IPS-NIHi7 (cell line): ENCODE measurements around the gene ZNF169.
"Not testable (repeated sequence)": the region's sequence is repeated elsewhere in the genome, so short reads cannot be mapped to it uniquely, and the experiment has no call there.

Source experiments
- DNase-seq: peaks from one replicate; pipeline ENCODE4 v3.0.0; 2012; ENCODE audit warnings: mixed read lengths; ENCODE audit errors: extremely low spot score

ZNF169 gene

DNA sequence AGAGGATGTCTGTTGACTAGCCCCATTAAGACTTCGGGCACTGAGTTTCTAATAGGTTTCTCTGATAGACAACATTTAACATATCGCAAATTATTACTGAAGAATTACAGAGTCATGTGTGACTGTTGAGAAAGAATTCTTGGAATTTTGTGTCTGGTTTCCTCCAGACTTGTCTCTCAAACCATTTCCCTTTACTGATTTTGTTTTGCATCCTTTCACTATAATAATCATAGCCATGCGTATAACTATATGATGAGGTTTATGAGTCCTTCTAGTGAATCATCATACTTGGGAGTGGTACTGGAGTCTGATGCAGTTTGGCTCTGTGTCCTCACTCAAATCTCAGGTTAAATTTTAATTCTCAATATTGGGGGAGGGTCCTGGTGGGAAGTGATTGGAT lies 27.0 kb downstream of the ZNF169 start:
- no peak for DNase-seq

DNA sequence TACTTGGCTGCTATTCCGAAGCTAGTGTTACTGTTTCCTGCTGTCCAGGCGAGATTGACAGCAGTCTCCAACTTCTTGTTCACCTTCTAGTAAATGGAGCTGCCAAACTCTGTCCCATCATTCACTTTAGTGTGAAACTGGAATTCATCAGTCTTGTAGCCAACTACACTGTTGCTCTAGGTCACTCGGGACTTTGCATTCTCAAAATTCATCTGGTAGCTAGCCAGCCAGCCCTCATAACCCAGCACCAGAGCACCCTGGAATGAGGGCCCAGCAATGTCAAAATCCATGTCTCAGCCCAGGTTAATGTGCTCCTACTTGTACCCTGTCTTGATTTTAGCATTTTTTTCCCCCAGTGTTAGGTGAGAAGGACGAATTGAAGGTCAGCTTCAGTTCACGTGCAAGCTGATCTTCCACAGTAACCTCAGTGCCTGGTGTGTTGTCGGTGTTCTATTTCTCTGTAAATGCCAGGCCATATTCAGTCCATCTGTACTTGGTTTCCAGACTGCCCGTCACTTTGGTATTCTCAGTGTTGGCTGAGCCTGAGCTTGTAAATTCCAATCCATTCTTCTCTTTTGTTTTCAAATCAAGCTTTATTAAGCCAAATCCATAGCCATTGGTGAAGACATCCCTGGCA lies 28.9 kb downstream of the ZNF169 start:
- DNase-seq, result no peak

DNA sequence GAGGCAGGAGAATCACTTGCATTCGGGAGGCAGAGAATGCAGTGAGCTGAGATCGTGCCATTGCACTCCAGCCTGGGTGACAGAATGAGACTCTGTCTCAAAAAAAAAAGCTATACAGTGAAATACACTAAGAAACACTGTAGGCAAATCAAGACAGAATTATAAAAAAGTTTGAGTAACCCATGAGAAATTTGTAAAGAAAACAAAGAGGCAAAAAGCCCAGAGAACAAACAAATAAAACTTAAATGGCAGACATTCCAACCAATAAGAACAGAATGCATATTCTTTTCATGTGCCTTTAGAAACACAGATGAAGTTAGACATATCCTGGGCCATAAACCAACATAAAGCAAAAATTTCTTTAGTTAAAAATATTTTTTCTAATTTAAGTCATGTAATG lies 30.6 kb downstream of the ZNF169 start:
- DNase-seq, result no peak

DNA sequence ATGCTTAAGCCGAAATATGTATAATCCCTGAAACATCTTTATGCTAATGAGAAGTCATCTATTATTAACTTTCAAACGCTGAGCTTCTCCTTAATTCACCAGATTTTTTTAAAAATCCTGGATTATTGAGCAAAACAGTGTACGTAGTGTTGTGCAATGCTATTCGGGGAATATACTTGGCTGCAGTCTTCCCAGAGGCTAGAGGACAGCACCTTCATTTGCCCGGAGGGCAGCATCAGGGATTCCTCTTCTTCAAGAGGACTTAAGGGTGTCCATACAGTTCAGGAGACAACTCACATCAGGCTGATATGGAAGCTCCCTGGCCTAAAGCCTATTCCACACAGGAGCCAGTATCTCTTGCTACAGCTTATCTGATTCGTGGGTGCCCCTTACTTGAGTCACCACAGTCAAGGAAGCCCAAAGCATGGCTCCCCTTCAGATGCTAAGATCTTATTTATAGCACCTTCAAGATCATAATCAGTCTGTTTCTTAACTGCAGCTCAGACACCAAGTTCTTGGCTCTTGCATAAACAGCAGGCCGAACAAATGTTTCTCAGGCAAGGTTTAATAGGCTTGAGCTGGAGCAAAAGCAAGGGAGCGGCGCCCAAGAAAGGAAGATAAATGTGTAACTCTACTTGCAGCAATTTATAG lies 40.0 kb downstream of the ZNF169 start:
- DNase-seq, result no peak

DNA sequence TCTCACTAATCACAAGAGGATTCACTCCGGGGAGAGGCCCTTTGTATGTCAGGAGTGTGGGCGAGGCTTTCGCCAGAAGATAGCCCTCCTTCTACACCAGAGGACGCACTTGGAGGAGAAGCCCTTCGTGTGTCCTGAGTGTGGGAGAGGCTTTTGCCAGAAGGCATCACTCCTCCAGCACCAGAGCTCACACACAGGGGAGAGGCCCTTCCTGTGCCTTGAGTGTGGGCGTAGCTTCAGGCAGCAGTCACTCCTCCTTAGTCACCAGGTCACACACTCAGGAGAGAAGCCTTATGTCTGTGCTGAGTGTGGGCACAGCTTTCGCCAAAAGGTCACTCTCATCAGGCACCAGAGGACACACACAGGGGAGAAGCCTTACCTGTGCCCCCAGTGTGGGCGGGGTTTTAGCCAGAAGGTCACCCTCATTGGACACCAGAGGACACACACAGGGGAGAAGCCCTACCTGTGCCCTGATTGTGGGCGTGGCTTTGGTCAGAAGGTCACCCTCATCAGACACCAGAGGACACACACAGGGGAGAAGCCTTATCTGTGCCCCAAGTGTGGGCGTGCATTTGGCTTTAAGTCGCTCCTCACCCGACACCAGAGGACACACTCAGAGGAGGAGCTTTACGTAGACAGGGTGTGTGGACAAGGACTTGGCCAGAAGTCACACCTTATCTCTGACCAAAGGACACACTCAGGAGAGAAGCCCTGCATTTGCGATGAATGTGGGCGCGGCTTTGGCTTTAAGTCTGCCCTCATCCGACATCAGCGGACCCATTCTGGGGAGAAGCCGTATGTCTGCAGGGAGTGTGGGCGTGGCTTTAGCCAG lies 41.6 kb downstream of the ZNF169 start:
- no peak for DNase-seq

DNA sequence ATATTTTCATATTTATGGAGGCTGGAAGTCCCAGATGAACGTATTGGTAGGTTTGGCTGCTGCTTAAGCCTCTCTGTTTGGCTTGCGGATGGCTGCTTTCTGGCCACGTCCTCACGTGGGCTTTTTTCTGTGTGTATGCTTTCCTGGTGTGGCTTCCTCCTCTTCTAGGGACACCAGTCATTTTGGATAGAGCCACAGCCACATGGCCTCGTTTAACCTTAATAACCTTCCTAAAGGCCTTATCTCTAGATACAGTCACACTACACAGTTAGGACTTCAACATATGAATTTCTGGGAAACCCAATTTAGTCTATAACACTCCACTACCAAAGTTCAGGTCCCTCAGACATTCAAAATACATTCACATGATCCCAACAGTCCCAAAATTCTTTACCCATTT lies 42.5 kb downstream of the ZNF169 start:
- DNase-seq, result no peak

DNA sequence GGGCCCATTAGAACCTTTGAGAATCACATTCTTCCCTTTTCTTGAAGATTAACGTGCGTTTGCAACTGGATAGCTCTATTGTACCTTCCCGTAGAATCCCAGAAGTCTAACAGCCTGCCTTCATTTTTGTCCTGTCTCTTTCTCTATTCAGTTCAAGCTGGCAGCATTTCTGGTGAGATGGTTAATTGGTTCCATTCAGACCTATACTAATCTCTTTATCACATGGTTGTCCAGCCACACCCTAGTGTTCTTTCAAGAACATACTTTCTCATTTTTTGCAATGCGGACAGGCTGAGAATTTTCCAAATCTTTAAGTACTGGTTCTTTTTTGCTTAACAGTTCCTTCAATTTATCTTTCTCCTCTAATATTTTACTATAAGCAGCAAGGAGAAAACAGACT lies 43.3 kb downstream of the ZNF169 start:
- no peak for DNase-seq

DNA sequence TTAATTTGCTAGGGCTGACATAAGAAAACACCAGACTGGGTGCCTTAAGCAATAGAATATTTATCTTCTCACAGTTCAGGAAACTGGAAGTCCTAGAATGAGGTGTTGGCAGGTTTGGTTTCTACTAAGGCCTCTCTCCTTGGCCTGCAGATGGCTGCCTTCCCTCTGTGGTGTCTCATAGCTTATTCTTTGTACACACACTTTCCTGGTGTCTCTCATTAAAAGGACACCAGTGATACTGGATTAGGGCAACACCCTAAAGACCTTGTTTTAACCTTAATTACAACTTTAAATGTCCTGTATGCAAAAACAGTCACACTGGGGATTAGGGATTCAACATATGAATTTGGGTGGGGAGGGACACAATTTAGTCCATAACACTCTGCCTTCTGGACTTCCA lies 44.2 kb downstream of the ZNF169 start:
- no peak for DNase-seq

DNA sequence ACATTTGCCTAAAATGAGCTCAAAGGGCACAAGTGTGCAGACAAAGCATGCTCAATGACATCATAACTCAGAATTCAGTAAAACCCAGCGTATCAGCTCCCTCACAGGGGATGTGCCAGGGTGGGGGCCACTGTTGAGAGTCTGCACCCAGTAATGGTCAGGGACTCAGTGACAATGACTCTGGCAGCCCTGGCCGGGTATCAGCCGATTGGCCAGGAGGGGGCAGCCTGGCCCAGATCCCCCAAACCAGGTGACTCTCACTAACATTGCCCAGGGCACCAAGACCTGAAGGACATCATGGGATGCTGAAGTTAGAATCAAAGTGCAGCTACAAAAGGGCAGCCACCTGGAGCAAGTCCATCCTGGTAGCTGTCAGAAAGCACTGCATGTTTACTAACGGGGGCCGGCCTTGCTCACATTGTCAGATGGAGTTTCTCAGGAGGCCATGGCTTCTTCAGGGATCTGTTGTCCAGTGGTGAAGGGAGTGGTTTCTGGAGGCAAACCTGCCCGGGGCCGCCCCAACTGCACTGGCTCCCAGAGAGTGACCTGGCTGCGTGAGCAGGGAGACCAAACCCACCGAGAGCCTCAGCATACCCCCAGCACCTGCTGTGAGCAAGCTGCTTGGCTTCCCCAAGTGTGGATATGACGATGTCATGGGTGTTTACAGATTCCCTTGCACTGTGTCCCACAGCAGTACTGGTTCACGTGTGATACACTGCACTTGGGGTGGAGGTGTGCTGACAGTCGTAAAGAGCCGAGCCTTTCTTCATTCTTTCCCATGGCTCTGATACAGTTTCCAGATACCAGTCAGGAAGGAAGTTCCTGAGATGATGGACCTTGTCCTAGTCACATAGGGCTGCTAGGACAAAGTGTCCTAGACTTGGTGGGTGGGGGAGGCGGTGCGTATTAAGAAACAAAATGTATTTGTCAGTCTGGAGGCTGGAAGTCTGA lies 56.2 kb downstream of the ZNF169 start:
- not testable (repeated sequence) for DNase-seq

DNA sequence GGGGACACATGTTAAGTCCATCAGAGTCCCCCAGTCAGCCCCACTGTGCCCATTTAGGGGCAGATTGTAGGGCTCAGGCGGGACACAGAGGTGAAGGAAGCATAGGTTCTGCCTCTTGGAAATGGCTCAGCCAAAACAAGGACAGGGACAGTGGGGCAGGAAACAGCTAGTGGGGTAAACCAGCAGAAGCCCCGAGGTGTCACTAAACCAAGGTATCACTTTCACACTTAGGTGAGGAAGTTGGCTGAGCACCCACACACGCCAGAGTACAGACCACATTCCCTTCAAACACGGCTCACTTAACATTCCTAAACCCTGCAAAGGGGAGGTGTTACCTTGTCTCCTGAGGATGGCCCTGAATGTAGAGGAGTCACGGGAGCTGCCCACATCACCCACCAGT lies 57.1 kb downstream of the ZNF169 start:
- DNase-seq, result not testable (repeated sequence)

DNA sequence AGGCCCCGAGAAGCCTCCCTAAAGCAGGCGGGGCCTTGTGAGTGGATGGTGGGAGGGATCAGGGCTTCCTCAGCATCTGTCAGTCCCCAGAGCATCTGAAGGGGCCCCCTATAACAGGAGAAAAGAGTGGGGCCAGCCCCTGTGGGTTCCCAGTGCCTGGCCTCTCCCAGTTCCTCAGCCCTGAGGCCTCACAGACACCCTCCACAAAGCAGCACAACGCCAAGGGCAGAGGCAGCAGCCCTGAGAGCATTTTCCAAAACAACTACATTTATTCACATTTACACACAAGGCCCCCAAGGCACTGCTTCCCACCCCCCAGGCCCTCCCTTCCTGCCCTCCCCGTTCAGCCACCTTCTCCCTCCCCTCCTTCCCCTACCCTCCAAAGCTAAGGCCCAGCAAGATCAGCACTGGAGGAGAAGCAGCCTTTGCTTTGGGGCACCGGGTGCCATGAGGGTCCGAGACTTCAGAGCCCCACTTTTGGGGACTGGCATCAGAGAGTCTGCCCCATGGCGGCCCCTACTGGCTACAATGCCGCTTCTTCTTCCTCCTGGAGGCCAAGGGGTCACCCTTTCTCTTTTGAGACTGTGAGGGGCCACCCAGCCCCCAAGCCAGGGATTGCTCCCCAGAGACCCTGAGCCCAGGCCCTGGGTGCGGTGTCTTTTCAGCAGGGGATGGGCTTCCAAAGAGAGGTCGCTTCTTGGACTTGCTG lies 59.0 kb downstream of the ZNF169 start:
- not testable (repeated sequence) for DNase-seq

DNA sequence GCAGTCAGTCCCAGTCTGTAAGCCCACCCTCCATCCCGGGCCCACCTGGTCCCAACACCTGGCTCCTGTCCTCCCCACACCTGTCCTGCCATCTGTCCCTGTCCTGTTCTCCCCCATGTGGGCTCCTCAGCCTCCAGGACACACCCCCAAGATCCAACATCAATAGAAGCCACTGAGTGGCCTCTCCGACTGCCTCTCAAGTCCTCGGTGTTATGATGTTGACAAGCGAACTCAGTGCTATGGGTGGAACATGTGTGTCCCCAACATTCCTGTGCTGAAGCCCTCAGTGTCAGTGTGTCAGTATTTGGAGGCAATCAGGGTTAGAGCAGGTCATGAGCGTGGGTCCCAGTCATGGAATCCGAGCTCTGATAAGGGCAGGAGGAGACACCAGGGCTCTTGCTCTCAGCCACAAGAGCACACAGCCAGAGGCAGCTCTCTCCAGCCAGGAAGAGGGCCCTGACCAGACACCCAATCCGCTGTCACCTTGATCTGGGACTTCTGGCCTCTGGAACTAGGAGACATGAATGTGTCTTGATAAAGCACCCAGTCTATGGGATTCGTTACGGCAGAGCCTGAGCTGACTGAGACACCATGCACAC lies 63.3 kb downstream of the ZNF169 start:
- peak; percentile 0 for DNase-seq

DNA sequence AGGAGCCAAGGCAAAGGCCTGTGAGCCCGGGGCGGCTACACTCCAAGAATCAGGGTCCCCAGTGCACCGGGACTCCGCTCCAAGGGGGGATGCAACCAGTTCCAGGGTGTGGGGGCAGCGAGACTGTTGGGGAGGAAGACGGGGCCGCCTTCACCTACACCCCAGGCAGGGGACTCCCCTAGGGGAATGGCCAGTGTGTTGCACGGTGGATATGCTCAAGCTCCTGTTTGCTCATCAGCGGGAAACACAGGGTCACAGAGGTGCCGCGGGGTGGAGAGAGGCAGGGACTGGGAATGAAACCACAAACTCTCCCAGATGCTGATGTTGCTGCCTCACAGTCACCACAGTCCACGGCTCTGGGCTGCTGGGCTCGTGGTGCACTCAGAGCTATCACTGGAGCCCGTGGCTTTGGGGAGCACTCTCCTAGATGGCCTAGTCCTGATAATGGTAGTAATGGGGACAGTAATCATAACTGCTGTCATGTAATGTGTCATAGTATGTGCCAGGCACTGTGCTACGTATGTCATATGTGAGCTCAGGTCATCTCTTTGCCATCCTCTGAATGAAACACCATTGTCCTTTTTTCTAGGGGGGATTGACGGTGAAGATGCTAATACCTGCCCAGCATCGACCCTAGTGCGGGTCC lies 64.2 kb downstream of the ZNF169 start:
- DNase-seq, result not testable (repeated sequence)

DNA sequence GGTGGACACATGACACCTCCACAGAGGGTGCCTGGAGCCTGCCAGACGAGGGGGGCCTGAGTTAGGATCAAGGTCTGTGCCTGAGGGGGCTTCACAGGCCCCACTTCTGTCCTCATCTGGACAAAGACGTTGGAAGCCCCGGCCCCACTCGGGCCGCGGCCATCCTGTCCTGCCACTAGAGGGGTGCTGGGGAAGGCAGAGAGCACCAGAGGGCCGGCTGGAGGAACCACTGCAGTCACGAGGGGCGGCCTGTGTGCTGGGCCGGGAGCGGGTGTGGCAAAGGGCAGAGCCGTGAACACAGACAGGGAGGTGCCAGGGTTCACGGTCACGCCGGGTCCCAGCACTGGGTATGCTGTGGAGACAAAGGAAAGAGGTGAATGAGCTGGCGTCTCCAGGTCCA lies 66.5 kb downstream of the ZNF169 start:
- not testable (repeated sequence) for DNase-seq

DNA sequence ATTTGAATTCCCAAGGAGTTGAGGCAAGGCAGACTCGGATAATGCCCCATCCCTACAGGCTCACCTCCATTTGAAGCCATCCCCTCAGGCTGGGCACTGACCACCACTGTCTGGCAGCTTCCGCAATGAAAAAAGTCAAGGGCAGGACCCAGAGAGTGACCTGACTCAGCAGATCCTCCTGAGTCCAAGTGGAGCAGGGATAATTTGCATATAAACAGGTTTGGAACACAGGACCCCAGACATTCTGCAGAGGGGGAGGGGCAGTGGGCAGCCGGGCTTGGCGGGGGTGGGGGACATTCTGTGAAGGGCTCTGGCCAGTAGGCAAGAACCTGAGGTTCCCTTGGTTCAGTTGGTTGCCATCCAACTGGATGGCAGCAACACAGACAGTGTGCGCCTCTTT lies 69.4 kb downstream of the ZNF169 start, which contains the start of gene NUTM2F:
Gene NUTM2F (minus strand): TSS at position 101 of the 400 bp plus-strand sequence. CDS start 21 bp downstream, at position 80.
- DNase-seq, result not testable (repeated sequence)

DNA sequence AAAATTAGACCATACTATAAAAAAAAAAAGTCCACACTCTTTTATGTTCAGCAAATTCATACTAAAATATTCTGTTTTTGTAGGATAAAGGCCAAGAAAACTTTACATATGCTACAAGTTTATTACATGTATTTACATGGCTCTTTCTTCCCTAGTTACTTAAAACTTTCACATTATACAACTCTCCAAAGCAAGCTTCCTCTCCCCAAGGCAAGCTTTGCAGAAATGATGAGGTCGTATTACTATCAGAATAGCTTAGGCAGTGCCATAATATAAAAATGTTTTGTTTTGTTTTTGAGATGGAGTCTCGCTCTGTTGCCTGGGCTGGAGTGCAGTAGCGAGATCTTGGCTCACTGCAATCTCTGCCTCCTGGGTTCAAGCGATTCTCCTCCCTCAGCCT lies 77.3 kb downstream of the ZNF169 start:
- DNase-seq, result not testable (repeated sequence)

DNA sequence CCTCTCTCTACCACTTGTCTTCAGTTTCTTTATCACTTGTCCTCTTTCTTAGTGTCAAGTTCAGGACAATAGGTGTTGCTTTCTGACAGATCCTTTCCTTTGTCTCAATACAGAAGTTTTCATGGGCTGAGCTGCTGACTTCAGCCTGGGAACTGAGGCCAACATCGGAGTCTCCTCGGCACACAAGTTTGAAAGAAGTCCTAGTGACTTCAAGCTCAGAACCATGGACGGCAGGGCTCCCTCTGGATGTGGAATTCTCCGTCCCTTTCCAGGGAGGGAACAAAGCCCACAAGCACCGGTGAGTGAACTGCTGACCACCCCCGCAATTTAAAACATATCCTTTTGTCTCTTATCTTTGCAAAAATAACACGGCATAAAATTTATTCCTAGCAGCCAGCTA lies 79.6 kb downstream of the ZNF169 start:
- DNase-seq, result not testable (repeated sequence)

DNA sequence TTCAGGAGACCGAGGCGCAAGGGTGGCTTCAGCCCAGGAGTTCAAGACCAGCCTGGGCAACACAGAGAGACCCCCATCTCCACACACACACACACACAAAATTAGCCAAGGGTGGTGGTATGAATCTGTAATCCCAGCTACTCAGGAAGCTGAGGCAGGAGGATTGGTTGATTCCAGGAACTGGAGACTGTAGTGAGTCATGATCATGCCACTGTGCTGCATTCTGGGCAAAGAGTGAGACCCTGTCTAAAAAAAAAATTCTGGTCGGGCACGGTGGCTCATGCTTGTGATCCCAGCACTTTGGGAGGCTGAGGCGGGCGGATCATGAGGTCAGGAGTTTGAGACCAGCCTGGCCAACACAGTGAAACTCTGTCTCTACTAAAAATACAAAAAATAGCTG lies 80.6 kb downstream of the ZNF169 start:
- DNase-seq, result not testable (repeated sequence)

DNA sequence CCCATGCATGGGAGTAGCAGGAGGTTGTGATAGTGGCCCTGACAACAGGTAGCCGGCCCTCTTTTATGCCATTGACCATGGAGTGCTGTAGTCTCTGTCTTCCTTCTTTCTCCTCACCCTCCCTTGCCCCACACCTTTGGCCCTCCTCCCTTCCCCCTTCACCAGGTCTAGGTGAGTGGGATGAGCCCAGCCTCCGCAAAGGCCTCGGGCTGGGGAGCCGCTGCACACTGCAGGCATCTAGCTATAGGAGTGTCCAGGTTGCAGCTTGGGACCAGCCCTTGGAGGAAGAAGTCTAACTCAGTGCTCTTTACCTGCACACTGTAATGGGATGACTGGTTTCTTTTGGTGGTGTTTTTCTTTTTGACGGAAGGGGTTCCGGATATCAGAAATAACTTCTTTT lies 81.7 kb downstream of the ZNF169 start:
- not testable (repeated sequence) for DNase-seq

DNA sequence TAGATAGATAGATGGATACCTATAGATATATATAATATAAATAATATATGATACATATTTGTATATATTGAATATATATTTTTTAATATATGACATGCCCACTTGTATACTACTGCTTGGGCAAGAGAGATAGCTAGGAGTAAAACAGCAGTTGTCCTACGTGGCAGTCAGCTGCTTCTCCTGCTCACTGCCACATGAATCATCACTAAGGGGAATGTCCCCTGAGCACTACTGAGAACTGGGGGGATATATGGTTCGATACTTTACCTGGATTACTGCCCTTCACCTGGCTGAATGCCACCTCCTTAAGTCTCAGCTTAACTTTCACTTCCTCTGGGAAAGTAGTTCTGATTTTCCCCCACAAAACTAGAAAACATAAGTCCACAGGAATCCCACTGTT lies 82.6 kb downstream of the ZNF169 start:
- DNase-seq, result not testable (repeated sequence)
